H1 (cell line): ENCODE data around the gene CTDP1. TPM values are rescaled to one million over a fixed set of nuclear protein-coding genes. Genes with fewer than 3 reads are reported as not detected.

Experiments
- CTCF ChIA-PET: fragments of 300-600 bp; sonication (Branson Sonifier 250); formaldehyde crosslinking; loops from one replicate; lab custom pipeline; 2021; ENCODE audit not compliant: partially characterized antibody; lab: Charles Lee
- POLR2A ChIA-PET: fragments of 300-600 bp; sonication (Branson Sonifier 250); formaldehyde crosslinking; loops from one replicate; lab custom pipeline; 2021; ENCODE audit warnings: inconsistent platforms; ENCODE audit not compliant: partially characterized antibody; lab: Charles Lee
- DNase-seq, 2 experiments: peaks; one replicate each; pipeline versions ENCODE4 v3.0.0 to v3.0.0-alpha.2; 2010 to 2022; ENCODE audit warnings: low spot score in 2 of 2, low read depth in 1 of 2, mixed read lengths in 1 of 2
- FAIRE-seq: peaks from 2 replicates; lab custom pipeline; 2011; peaks lifted over from hg19 to GRCh38; lab: Jason Lieb, UNC
- H2AFZ ChIP-seq: 2 replicates; pipeline ENCODE4 v1.8.1; 2012; ENCODE audit warnings: low read length, inconsistent platforms
- H2AK5ac ChIP-seq: 2 replicates; pipeline ENCODE4 v1.6.1; 2013; ENCODE audit warnings: low read depth, low read length
- H2BK120ac ChIP-seq: replicated peaks from 2 replicates; pipeline ENCODE3; 2013; ENCODE audit warnings: low read depth, low read length, inconsistent platforms
- H2BK12ac ChIP-seq: 2 replicates; pipeline ENCODE4 v1.6.1; 2013; ENCODE audit warnings: low read depth, low read length
- H2BK15ac ChIP-seq: 2 replicates; pipeline ENCODE4 v1.6.1; 2013; ENCODE audit warnings: low read length
- H2BK20ac ChIP-seq: 2 replicates; pipeline ENCODE4 v1.6.1; 2013; ENCODE audit warnings: low read length
- H2BK5ac ChIP-seq: 2 replicates; pipeline ENCODE4 v1.6.1; 2013; ENCODE audit warnings: low read depth, low read length
- H3K14ac ChIP-seq: 2 replicates; pipeline ENCODE4 v1.6.1; 2013; ENCODE audit warnings: inconsistent platforms; ENCODE audit not compliant: insufficient read length
- H3K18ac ChIP-seq: 2 replicates; pipeline ENCODE4 v1.6.1; 2013; ENCODE audit warnings: low read length; ENCODE audit errors: extremely low read depth
- H3K23ac ChIP-seq: 2 replicates; pipeline ENCODE4 v1.6.1; 2013; ENCODE audit warnings: inconsistent platforms; ENCODE audit not compliant: insufficient read length
- H3K23me2 ChIP-seq: 2 replicates; pipeline ENCODE4 v1.6.1; 2013; ENCODE audit warnings: low read depth, low read length
- H3K27ac ChIP-seq: 2 replicates; pipeline ENCODE4 v1.6.1; 2011; ENCODE audit warnings: low read depth, low read length, inconsistent platforms
- H3K27me3 ChIP-seq, 4 experiments: replicated peaks in 1 of 4; 1 replicate in 1 of 4; 2 replicates in 3 of 4; pipeline versions ENCODE4 v1.6.1 to v1.8.1; 2011 to 2013; ENCODE audit warnings: low read length in 3 of 4, mild to moderate bottlenecking in 3 of 4, inconsistent platforms in 2 of 4, mixed read lengths in 2 of 4, moderate library complexity in 1 of 4; ENCODE audit not compliant: control insufficient read depth in 3 of 4, insufficient read depth in 3 of 4; ENCODE audit errors: extremely low read depth in 1 of 4
- H3K36me3 ChIP-seq, 4 experiments: 2 replicates each; pipeline versions ENCODE4 v1.6.1 to v1.8.1; 2011 to 2013; ENCODE audit warnings: mild to moderate bottlenecking in 4 of 4, low read length in 3 of 4, moderate library complexity in 2 of 4, control low read depth in 1 of 4, inconsistent platforms in 1 of 4; ENCODE audit not compliant: insufficient read depth in 4 of 4, control insufficient read depth in 2 of 4
- H3K4ac ChIP-seq: replicated peaks from 2 replicates; pipeline ENCODE3; 2013; ENCODE audit warnings: low read length, low read depth, mixed read lengths, inconsistent platforms; ENCODE audit not compliant: insufficient read length
- H3K4me1 ChIP-seq, 4 experiments: replicated peaks in 1 of 4; 1 replicate in 1 of 4; 2 replicates in 3 of 4; pipeline versions ENCODE4 v1.6.1 to v1.8.1; 2011 to 2013; ENCODE audit warnings: low read length in 3 of 4, inconsistent platforms in 2 of 4, mixed read lengths in 1 of 4; ENCODE audit not compliant: insufficient read depth in 4 of 4, control insufficient read depth in 3 of 4
- H3K4me2 ChIP-seq, 2 experiments: 2 replicates each; pipeline versions ENCODE4 v1.6.1 to v1.8.1; 2011 to 2013; ENCODE audit warnings: low read depth in 2 of 2, low read length in 2 of 2, control low read depth in 1 of 2, inconsistent platforms in 1 of 2, mild to moderate bottlenecking in 1 of 2; ENCODE audit not compliant: insufficient read depth in 1 of 2
- H3K4me3 ChIP-seq, 4 experiments: fragments of 200-600, 300-600 bp in 1 of 4; sonication (generic), shearing (Covaris generic), sonication (Bioruptor Twin) in 1 of 4; 2 replicates each; pipeline versions ENCODE4 v1.5.1 to v1.8.1; 2011 to 2016; ENCODE audit warnings: low read length in 4 of 4, low read depth in 3 of 4, control low read depth in 2 of 4, inconsistent platforms in 2 of 4, mild to moderate bottlenecking in 2 of 4, mixed read lengths in 1 of 4, moderate library complexity in 1 of 4; ENCODE audit not compliant: insufficient read depth in 2 of 4; ENCODE audit errors: extremely low read depth in 1 of 4
- H3K56ac ChIP-seq: replicated peaks from 2 replicates; pipeline ENCODE3; 2013; ENCODE audit warnings: low read depth, mild to moderate bottlenecking, mixed read lengths, low read length, inconsistent platforms; ENCODE audit not compliant: insufficient read length
- H3K79me1 ChIP-seq: 2 replicates; pipeline ENCODE4 v1.6.1; 2013; ENCODE audit warnings: low read depth, low read length, control low read depth
- H3K79me2 ChIP-seq, 2 experiments: 2 replicates each; pipeline versions ENCODE4 v1.6.1 to v1.8.1; 2012 to 2013; ENCODE audit warnings: low read length in 2 of 2, mild to moderate bottlenecking in 2 of 2, inconsistent platforms in 1 of 2; ENCODE audit not compliant: insufficient read depth in 2 of 2, control insufficient read depth in 1 of 2
- H3K9ac ChIP-seq, 4 experiments: replicated peaks in 1 of 4; 1 replicate in 1 of 4; 2 replicates in 3 of 4; pipeline versions ENCODE4 v1.6.1 to v1.8.1; 2011 to 2013; ENCODE audit warnings: low read depth in 3 of 4, low read length in 3 of 4, control low read depth in 2 of 4, mild to moderate bottlenecking in 2 of 4, moderate library complexity in 2 of 4, inconsistent platforms in 1 of 4; ENCODE audit errors: extremely low read depth in 1 of 4
- H3K9me3 ChIP-seq, 2 experiments: 2 replicates each; pipeline versions ENCODE4 v1.6.1 to v1.8.1; 2012 to 2013; ENCODE audit warnings: mild to moderate bottlenecking in 2 of 2, moderate library complexity in 2 of 2, control low read depth in 1 of 2, inconsistent platforms in 1 of 2, low read depth in 1 of 2, low read length in 1 of 2, mixed read lengths in 1 of 2; ENCODE audit not compliant: insufficient read depth in 2 of 2
- H4K20me1 ChIP-seq, 2 experiments: replicated peaks in 1 of 2; 2 replicates each; pipeline versions ENCODE3 to v1.8.1; 2011 to 2013; ENCODE audit warnings: inconsistent platforms in 2 of 2, low read length in 2 of 2, mild to moderate bottlenecking in 1 of 2; ENCODE audit not compliant: insufficient read depth in 2 of 2, control insufficient read depth in 1 of 2
- H4K5ac ChIP-seq: 2 replicates; pipeline ENCODE4 v1.6.1; 2013; ENCODE audit warnings: low read length, low read depth, mixed read lengths, inconsistent platforms; ENCODE audit not compliant: insufficient read length
- H4K8ac ChIP-seq: 2 replicates; pipeline ENCODE4 v1.8.0; 2013; ENCODE audit warnings: mild to moderate bottlenecking, moderate library complexity, low read length, inconsistent platforms; ENCODE audit not compliant: insufficient read depth; ENCODE audit errors: extremely low read depth
- H4K91ac ChIP-seq: replicated peaks from 2 replicates; pipeline ENCODE3; 2013; ENCODE audit warnings: low read length, mixed read lengths, inconsistent platforms; ENCODE audit not compliant: insufficient read length
- E2F6 ChIP-seq: IDR thresholded peaks from 2 replicates; pipeline ENCODE4 v1.6.1; 2012; ENCODE audit warnings: inconsistent platforms
- GTF2F1 ChIP-seq: IDR thresholded peaks from 2 replicates; pipeline ENCODE4 v1.6.1; 2012; ENCODE audit warnings: low read depth, low read length, improper control_type of control experiment, borderline replicate concordance
- WGBS, 2 experiments: shearing (Covaris generic) in 1 of 2; methylation state at CpG; one replicate each; pipeline versions ENCODE4 v1.1.6 to v1.1.7; 2013 to 2015; ENCODE audit warnings: low lambda C conversion rate in 2 of 2, mixed read lengths in 2 of 2, inconsistent platforms in 1 of 2, low coverage in 1 of 2, missing lambda C conversion rate in 1 of 2; ENCODE audit not compliant: insufficient replicate concordance in 2 of 2, insufficient coverage in 1 of 2, insufficient read length in 1 of 2; ENCODE audit errors: extremely low coverage in 1 of 2, missing lambda C conversion rate in 1 of 2; 5-methylcytosine and 5-hydroxymethylcytosine counted together
- polyA plus RNA-seq, 7 experiments: library from polyadenylated mRNA; depleted of rRNA in 3 of 7; stranded (reverse) in 5 of 7; unstranded in 2 of 7; fragments of >200 nt in 5 of 7; fragments of 200-250 nt in 2 of 7; gene quantifications; 1 replicate in 5 of 7; 2 replicates in 1 of 7; 4 replicates in 1 of 7; pipeline versions ENCODE4 v1.2.1 to v1.2.3, GENCODE V29; 2011 to 2013; ENCODE audit warnings: missing spikeins in 2 of 7, mixed read lengths in 2 of 7
- total RNA-seq: library from RNA; stranded (reverse); fragmentation: NEBNext Ultra II Directional; extraction: Animal tissue kit (Norgen Biotek cat#: 25700); gene quantifications from 2 replicates; pipeline ENCODE4 v1.2.1, GENCODE V29; 2021

CTDP1 gene
- total and polyA plus RNA-seq, 2 of the 8 experiments (the other 6 are each of a cell fraction or from before 2014, with no cell fraction given): 16.6 to 37.0 TPM

- Histone ChIP-seq H3K27me3 (no peaks in the 10 kb centered on the region), H3K79me1 (peaks cover 3% of the 10 kb centered on the region), H3K14ac (no peak overlapping the region), H4K5ac (no peak overlapping the region), H4K20me1 (peaks cover 6 to 7% of the 10 kb centered on the region in 2 experiments), H2BK5ac (no peak overlapping the region), H3K36me3 (peaks cover 4 to 26% (median 14%) of the 10 kb centered on the region in 4 experiments; a peak in 7 of 8 replicates), H3K4me2 (no peak overlapping the region), H3K79me2 (peaks cover 0 to 16% of the 10 kb centered on the region in 2 experiments; a peak in 3 of 4 replicates), H3K4ac (no peak overlapping the region), H2AK5ac (no peak overlapping the region), H2BK120ac (no peak overlapping the region), H3K4me1 (no peaks in the 10 kb centered on the region), H2BK12ac (no peak overlapping the region), H3K27ac (no peak overlapping the region), H4K91ac (no peak overlapping the region), H3K23ac (no peak overlapping the region), H2BK20ac (no peak overlapping the region), H3K9ac (no peak overlapping the region), H3K18ac (no peak overlapping the region), H3K9me3 (0 out of 4 replicates have a peak, but pooled peaks cover 0 to 3% of the 10 kb centered on the region in 2 experiments), H4K8ac (no peak overlapping the region), H2BK15ac (no peak overlapping the region), H3K23me2 (no peaks in the 10 kb centered on the region), H3K56ac (no peak overlapping the region), H3K4me3 (no peak overlapping the region), H2AFZ (no peak overlapping the region)
- POLR2A ChIA-PET: no interaction called here
- DNase-seq (no peak), FAIRE-seq (no peak)
- TF ChIP-seq E2F6 (no peak), GTF2F1 (no peak)
- CTCF ChIA-PET: no interaction called here
- 90% methylated on average over 13 of the region's 15 CpGs; no CpG with 5 or more reads in 1 of the 2 experiments for WGBS, 2 experiments
Measured at GRCh38 chr18:79725486-79725885, 45.9 kb downstream of the CTDP1 start.
